Right lobe of liver (tissue), 6 donors: ENCODE data around the gene XPO1. TPM values are rescaled to one million over a fixed set of nuclear protein-coding genes. Genes with fewer than 3 reads are reported as not detected.

Experiments used
- ATAC-seq, 4 donors: fragments of 200-7000 bp; cut with Tn5 transposase; one replicate each; pipeline ENCODE4 v1.9.1; 2020; ENCODE audit warnings: mild to moderate bottlenecking in 4 of 4, moderate library complexity in 4 of 4
- DNase-seq, 3 donors: peaks; one replicate each; pipeline ENCODE4 v3.0.0-alpha.2; 2020
- H3K27ac ChIP-seq, 3 donors: fragments of 200-600 bp; one replicate each; pipeline ENCODE4 v1.8.0; 2022
- H3K27me3 ChIP-seq, 2 donors: fragments of 200-600 bp; one replicate each; pipeline ENCODE4 v1.8.0; 2022
- H3K36me3 ChIP-seq, 4 donors: fragments of 200-600 bp; sonication (generic) in 1 of 4; one replicate each; pipeline versions ENCODE4 v1.5.1 to v1.8.0; 2017 to 2022; ENCODE audit warnings: control low read depth in 1 of 4
- H3K4me1 ChIP-seq, 4 donors: fragments of 200-600 bp; sonication (generic) in 1 of 4; one replicate each; pipeline versions ENCODE4 v1.5.1 to v1.8.0; 2017 to 2022; ENCODE audit warnings: control low read depth in 1 of 4
- H3K4me3 ChIP-seq, 3 donors: fragments of 200-600 bp; one replicate each; pipeline ENCODE4 v1.8.0; 2022
- H3K9me3 ChIP-seq, 4 donors: fragments of 200-600 bp; sonication (generic) in 1 of 4; one replicate each; pipeline versions ENCODE4 v1.5.1 to v1.8.0; 2017 to 2022; ENCODE audit warnings: control low read depth in 1 of 4
- CTCF ChIP-seq, 4 donors: fragments of 200-600 bp in 3 of 4; fragments of 450-650 bp in 1 of 4; IDR thresholded peaks; one replicate each; pipeline versions ENCODE4 v1.5.1 to v1.8.0; 2016 to 2022; ENCODE audit warnings: antibody characterized with exemption in 4 of 4, mild to moderate bottlenecking in 2 of 4
- POLR2A ChIP-seq: fragments of 450-650 bp; IDR thresholded peaks from one replicate; pipeline ENCODE4 v1.6.1; 2017; ENCODE audit warnings: antibody characterized with exemption, mild to moderate bottlenecking
- WGBS: methylation state at CpG from one replicate; pipeline ENCODE4 v1.1.6; 2018; ENCODE audit warnings: low coverage, low lambda C conversion rate; ENCODE audit not compliant: insufficient coverage; ENCODE audit errors: missing lambda C conversion rate; 5-methylcytosine and 5-hydroxymethylcytosine counted together
- intact Hi-C, 2 donors: fragments of 100-400 bp; cut with DNase I; formaldehyde crosslinking; loops; one replicate each; pipeline versions ENCODE4 v1.11.2 to v1.14.1; 2022
- total RNA-seq, 6 experiments: library from RNA; depleted of rRNA in 2 of 6; stranded (reverse); fragments of >200 nt in 2 of 6; fragmentation: NEBNext Ultra II Directional in 3 of 6; extraction: Animal tissue kit (Norgen Biotek cat#: 25700) in 3 of 6; gene quantifications; one replicate each; pipeline versions ENCODE4 v1.1.0 to v1.2.4, GENCODE V29; 2016 to 2023
- donor health status: DM: no; HTN: yes; CAD: no.
- donor health status: DM: no; HTN: no; CAD: no.
- donor health status: DM: no; HTN: no; CAD: no.
- donor health status: DM: no; HTN: yes; CAD: no.
- donor health status: DM: no; HTN: yes; CAD: no.

Gene XPO1
- total RNA-seq, 6 experiments from 2014 or later = 38.6 to 63.2 (median 51.2) TPM

- Histone ChIP-seq H3K4me1 (peaks cover 0 to 21% (median 4%) of the 10 kb centered on the region in 4 donors), H3K4me3 (no peak overlapping the region), H3K9me3 (no peaks in the 10 kb centered on the region), H3K27ac (no peak overlapping the region), H3K27me3 (no peaks in the 10 kb centered on the region), H3K36me3 (no peaks in the 10 kb centered on the region)
- WGBS = 60% methylated on average over 2 of the region's 2 CpGs
- no peak for ATAC-seq
- no peak for DNase-seq
- intact Hi-C loops = no loop called here
- TF ChIP-seq CTCF (IDR thresholded peaks at IDR 0.05) (no peak), POLR2A (no peak)
These were observed 7.4 kb downstream of the XPO1 start for GRCh38 chr2:61530749-61531148.

GRCh38 chr2:61529944-61530735, 8.0 kb downstream of the XPO1 start:
- Histone ChIP-seq H3K36me3 (no peaks in the 10 kb centered on the region), H3K27me3 (no peaks in the 10 kb centered on the region), H3K27ac (no peak overlapping the region), H3K4me3 (no peak overlapping the region), H3K9me3 (no peaks in the 10 kb centered on the region), H3K4me1 (peaks cover 0 to 15% (median 4%) of the 10 kb centered on the region in 4 donors)
- WGBS = 70% methylated on average over 3 of the region's 3 CpGs
- intact Hi-C loops = no loop called here
- TF ChIP-seq POLR2A (no peak), CTCF (IDR thresholded peaks at IDR 0.05) (no peak)
- ATAC-seq (no peak), DNase-seq (no peak)

GRCh38 chr2:61520261-61520660, 17.9 kb downstream of the XPO1 start:
- intact Hi-C loops = no loop called here
- peaks cover 0 to 61% (median 3%) of the 10 kb centered on the region in 4 donors for H3K36me3 ChIP-seq
- 94% methylated on average over 3 of the region's 3 CpGs for WGBS

GRCh38 chr2:61512768-61513398, 25.3 kb downstream of the XPO1 start:
- Histone ChIP-seq H3K4me1 (no peaks in the 10 kb centered on the region), H3K36me3 (peaks cover 0 to 64% (median 9%) of the 10 kb centered on the region in 4 donors), H3K9me3 (no peaks in the 10 kb centered on the region), H3K4me3 (no peak overlapping the region), H3K27ac (no peak overlapping the region), H3K27me3 (no peaks in the 10 kb centered on the region)
- TF ChIP-seq POLR2A (no peak), CTCF (IDR thresholded peaks at IDR 0.05) (no peak)
- DNase-seq (no peak), ATAC-seq (no peak)
- WGBS = 57% methylated on average over 5 of the region's 12 CpGs
- intact Hi-C loops = no loop called here

More at GRCh38 chr2:61520261-61520660, 17.9 kb downstream of the XPO1 start:
- H3K27ac ChIP-seq = no peak overlapping the region
- H3K4me3 ChIP-seq = no peak overlapping the region
- no peaks in the 10 kb centered on the region for H3K27me3 ChIP-seq
- DNase-seq (no peak), ATAC-seq (no peak)
- TF ChIP-seq POLR2A (no peak), CTCF (IDR thresholded peaks at IDR 0.05) (no peak)
- no peaks in the 10 kb centered on the region for H3K9me3 ChIP-seq
- no peaks in the 10 kb centered on the region for H3K4me1 ChIP-seq
